Heart left ventricle (tissue), 16 donors: ENCODE data around the gene LIF. TPM values are rescaled to one million over a fixed set of nuclear protein-coding genes. Genes with fewer than 3 reads are reported as not detected.

Source experiments
- ATAC-seq, 4 donors: fragments of 200-7000 bp; cut with Tn5 transposase; one replicate each; pipeline ENCODE4 v1.9.1; 2020 to 2022; ENCODE audit warnings: moderate library complexity in 4 of 4, mild to moderate bottlenecking in 3 of 4, moderate number of reproducible peaks in 1 of 4
- DNase-seq, 5 donors: peaks; one replicate each; pipeline ENCODE4 v3.0.0-alpha.2; 2020
- H3K27ac ChIP-seq, 12 donors: fragments of 200-600 bp; sonication (generic) in 4 of 12; one replicate each; pipeline versions ENCODE4 v1.5.0 to v1.8.0; 2016 to 2022; ENCODE audit warnings: mild to moderate bottlenecking in 2 of 12
- H3K27me3 ChIP-seq, 9 donors: fragments of 200-600 bp; sonication (generic) in 2 of 9; one replicate each; pipeline versions ENCODE4 v1.5.1 to v1.8.0; 2016 to 2022; ENCODE audit warnings: mild to moderate bottlenecking in 3 of 9
- H3K36me3 ChIP-seq, 9 donors: fragments of 200-600 bp; sonication (generic) in 2 of 9; one replicate each; pipeline versions ENCODE4 v1.5.0 to v1.8.0; 2018 to 2022; ENCODE audit warnings: mild to moderate bottlenecking in 2 of 9
- H3K4me1 ChIP-seq, 12 donors: fragments of 200-600 bp; sonication (generic) in 4 of 12; one replicate each; pipeline versions ENCODE4 v1.5.0 to v1.8.0; 2016 to 2022; ENCODE audit warnings: mild to moderate bottlenecking in 3 of 12
- H3K4me3 ChIP-seq, 12 donors: fragments of 200-600 bp; sonication (generic) in 4 of 12; one replicate each; pipeline versions ENCODE4 v1.5.0 to v1.8.0; 2017 to 2022; ENCODE audit warnings: mild to moderate bottlenecking in 9 of 12, moderate library complexity in 4 of 12
- H3K9me3 ChIP-seq, 12 donors: fragments of 200-600 bp; sonication (generic) in 4 of 12; one replicate each; pipeline versions ENCODE4 v1.5.0 to v1.8.0; 2016 to 2022; ENCODE audit warnings: mild to moderate bottlenecking in 1 of 12
- CTCF ChIP-seq, 12 donors: fragments of 200-600 bp; sonication (generic) in 4 of 12; IDR thresholded peaks; one replicate each; pipeline versions ENCODE4 v1.5.0 to v1.8.0; 2018 to 2022; ENCODE audit warnings: antibody characterized with exemption in 12 of 12, mild to moderate bottlenecking in 5 of 12
- POLR2A ChIP-seq, 2 donors: fragments of 450-650 bp; IDR thresholded peaks; one replicate each; pipeline ENCODE4 v1.6.1; 2017; ENCODE audit warnings: antibody characterized with exemption in 2 of 2, mild to moderate bottlenecking in 2 of 2, moderate library complexity in 2 of 2
- WGBS, 4 donors: extraction: QIAGEN DNeasy Blood & Tissue Kit in 2 of 4; methylation state at CpG; one replicate each; pipeline versions ENCODE4 v1.1.5 to v1.1.7; 2013 to 2018; 5-methylcytosine and 5-hydroxymethylcytosine counted together
- intact Hi-C, 10 donors: fragments of 100-400 bp; cut with DNase I; formaldehyde crosslinking; loops; one replicate each; pipeline versions ENCODE4 v1.11.1 to v1.14.2; 2022
- polyA plus RNA-seq, 2 donors: library from polyadenylated mRNA; stranded (reverse); fragments of 200-250 nt; gene quantifications; one replicate each; pipeline ENCODE4 v1.2.3, GENCODE V29; 2013
- total RNA-seq, 9 donors: library from RNA; depleted of rRNA in 2 of 9; stranded (reverse); fragments of >200 nt in 2 of 9; fragmentation: NEBNext Ultra II Directional in 3 of 9; extraction: Animal tissue kit (Norgen Biotek cat#: 25700) in 3 of 9; gene quantifications; one replicate each; pipeline versions ENCODE4 v1.1.0 to v1.2.4, GENCODE V29; 2016 to 2023
- donor health status: ischemic (EF 13 %, LVEDD 7.1; RV severe dilation, severe dysfunction).
- donor health status: healthy with polysubstance abuse.
- donor health status: DM: no; HTN: yes; CAD: no.
- donor health status: DM: no; HTN: no; CAD: no.
- donor health status: ischemic (EF 25% LVEDD 6.9; RV normal size, moderate dysfunction).
- donor health status: ischemic (EF 25% LVEDD 5.7; RV mildly dilated, moderate dysfunction).
- donor health status: healthy.
- donor health status: DM: yes; HTN: yes; CAD: no.
- donor health status: ischemic (EF 35%, LVEDD 5.7; RV mildly dilated, moderate dysfunction).
- donor health status: nonischemic (EF 11% LVEDD 7.7; RV severe dilation, severe dysfunction).
- donor health status: DM: yes; HTN: yes; CAD: no.
- donor health status: PGD.
- donor health status: ischemic (EF 29% LVEDD 5.4; RV normal size, mild dysfunction).
- donor health status: nonischemic (EF 23%, LVEDD 6.1; RV moderate dilation, normal function).

LIF gene
- total and polyA plus RNA-seq, 11 donors = 0.12 to 11.6 (median 0.67) TPM; not detected in 1

GRCh38 chr22:30208631-30209603 lies 37.6 kb downstream of the LIF start:
- H3K36me3 ChIP-seq = no peaks in the 10 kb centered on the region
- intact Hi-C loops = loop anchor here in 4 of 10 donors (5.0 kb wide), 2 partner anchors 38 to 43 kb away; partner anchors contain the start of gene LIF (in 1 of the 4)
- H3K27ac ChIP-seq = peak overlapping the region; percentile 40 to 94 (median 78)
- H3K9me3 ChIP-seq = no peaks in the 10 kb centered on the region
- TF ChIP-seq POLR2A (IDR thresholded peaks at IDR 0.05) = no peak
- H3K4me1 ChIP-seq = peaks cover 0 to 63% (median 17%) of the 10 kb centered on the region in 12 donors
- DNase-seq = peak; percentile 79 to 88 (median 84)
- H3K27me3 ChIP-seq = peaks cover 0 to 34% (median 1%) of the 10 kb centered on the region in 9 donors
- WGBS, 4 donors = 39 to 52% (median 47%) methylated on average over 25 to 26 of the region's 26 CpGs
- H3K4me3 ChIP-seq = no peak overlapping the region
- peak; percentile 61 to 84 (median 74) for ATAC-seq

DNA sequence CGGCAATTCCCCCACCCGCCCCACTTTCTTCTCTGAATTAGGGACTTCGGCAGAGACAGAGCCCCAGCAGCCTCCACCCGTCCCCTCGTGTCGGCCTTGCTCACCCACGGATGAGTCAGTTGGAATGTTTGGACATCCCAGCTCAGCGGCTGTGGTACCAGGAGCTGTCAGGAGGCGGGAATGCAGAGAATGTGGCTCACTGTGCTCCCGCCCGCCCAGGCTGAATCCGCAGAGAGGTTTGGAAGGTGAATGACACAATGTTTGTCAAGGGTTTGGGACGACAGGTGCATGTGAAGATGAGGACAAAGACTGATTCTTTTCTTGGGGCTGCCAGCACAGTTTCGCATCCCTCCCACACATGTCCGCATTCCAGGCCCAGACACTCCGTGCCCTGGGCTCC lies 39.6 kb downstream of the LIF start:
- H3K27ac ChIP-seq = peak overlapping the region in 6 of 12 donors; percentile 26 to 89 (median 68)
- DNase-seq (peak in 1 of 5 donors; percentile 65), ATAC-seq (peak in 2 of 4 donors; percentile 8 to 18)
- no peaks in the 10 kb centered on the region for H3K36me3 ChIP-seq
- no peak overlapping the region for H3K4me3 ChIP-seq
- no peak for TF ChIP-seq POLR2A (IDR thresholded peaks at IDR 0.05)
- no peak for TF ChIP-seq CTCF (IDR thresholded peaks at IDR 0.05)
- H3K27me3 ChIP-seq = peaks cover 0 to 53% (median 5%) of the 10 kb centered on the region in 9 donors
- no peaks in the 10 kb centered on the region for H3K9me3 ChIP-seq
- peaks cover 0 to 59% (median 12%) of the 10 kb centered on the region in 12 donors for H3K4me1 ChIP-seq
- 49 to 60% (median 54%) methylated on average over 16 of the region's 16 CpGs for WGBS, 4 donors
- intact Hi-C loops = loop anchor here in 4 of 10 donors (5.0 kb wide), 2 partner anchors 40 to 45 kb away; partner anchors contain the start of gene LIF (in 1 of the 4)

GRCh38 chr22:30205281-30206115 lies 41.1 kb downstream of the LIF start:
- H3K4me3 ChIP-seq = peak overlapping the region in 1 of 12 donors; percentile 19
- H3K27me3 ChIP-seq = peaks cover 0 to 65% (median 7%) of the 10 kb centered on the region in 9 donors
- WGBS, 4 donors = 49 to 60% (median 58%) methylated on average over 24 to 25 of the region's 25 CpGs
- peak in 4 of 5 donors; percentile 33 to 82 (median 64) for DNase-seq
- no peaks in the 10 kb centered on the region for H3K9me3 ChIP-seq
- no peaks in the 10 kb centered on the region for H3K36me3 ChIP-seq
- TF ChIP-seq POLR2A (IDR thresholded peaks at IDR 0.05) (no peak), CTCF (IDR thresholded peaks at IDR 0.05) (no peak)
- H3K27ac ChIP-seq = peak overlapping the region in 11 of 12 donors; percentile 18 to 89 (median 66)
- H3K4me1 ChIP-seq = peaks cover 0 to 59% (median 12%) of the 10 kb centered on the region in 12 donors
- peak; percentile 11 to 69 (median 64) for ATAC-seq
- intact Hi-C loops = loop anchor here in 4 of 10 donors (5.0 kb wide), 2 partner anchors 42 to 47 kb away; partner anchors contain the start of gene LIF (in 1 of the 4)

DNA sequence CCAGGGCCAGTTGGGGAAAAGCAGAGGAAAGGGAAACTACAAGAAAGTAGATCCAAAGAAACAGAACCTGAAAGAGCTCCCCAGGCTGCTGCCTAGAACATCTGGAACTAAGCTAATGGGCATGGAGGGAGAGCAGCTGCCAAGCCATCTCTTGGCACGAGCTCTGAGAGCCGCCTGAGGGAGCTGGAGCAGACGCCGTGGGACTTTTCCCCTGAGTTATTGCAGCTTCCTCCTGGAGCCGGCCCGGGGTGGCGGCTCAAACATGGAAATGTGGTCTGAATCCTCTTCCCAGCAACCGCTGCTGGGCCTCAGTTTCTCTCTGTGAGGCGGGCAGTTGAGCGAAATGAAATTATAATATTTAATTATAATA lies 41.8 kb downstream of the LIF start:
- intact Hi-C loops = loop anchor here in 4 of 10 donors (5.0 kb wide), 2 partner anchors 43 to 48 kb away; partner anchors contain the start of gene LIF (in 1 of the 4)
- no peaks in the 10 kb centered on the region for H3K36me3 ChIP-seq
- DNase-seq (peak in 1 of 5 donors; percentile 57), ATAC-seq (no peak)
- peaks cover 0 to 59% (median 12%) of the 10 kb centered on the region in 12 donors for H3K4me1 ChIP-seq
- WGBS, 4 donors = 30 to 57% (median 45%) methylated on average over 10 of the region's 10 CpGs
- no peaks in the 10 kb centered on the region for H3K9me3 ChIP-seq
- no peak overlapping the region for H3K4me3 ChIP-seq
- H3K27ac ChIP-seq = peak overlapping the region in 10 of 12 donors; percentile 50 to 89 (median 66)
- peaks cover 0 to 72% (median 8%) of the 10 kb centered on the region in 9 donors for H3K27me3 ChIP-seq
- TF ChIP-seq POLR2A (IDR thresholded peaks at IDR 0.05) (no peak), CTCF (IDR thresholded peaks at IDR 0.05) (no peak)
